CD14-positive monocyte (primary cell): ENCODE results near the gene VMP1. TPM values are rescaled to one million over a fixed set of nuclear protein-coding genes. Genes with fewer than 3 reads are reported as not detected.
"Not testable (repeated sequence)": the region's sequence is repeated elsewhere in the genome, so short reads cannot be mapped to it uniquely, and the experiment has no call there.

Experiments used
- DNase-seq, 3 donors: peaks; one replicate each; pipeline ENCODE4 v3.0.0-alpha.2; 2011 to 2022
- H2AFZ ChIP-seq: 2 replicates; pipeline ENCODE4 v1.6.0; 2012; ENCODE audit warnings: mild to moderate bottlenecking, low read depth, low read length, inconsistent platforms; ENCODE audit not compliant: insufficient read depth, poor library complexity, severe bottlenecking
- H3K27ac ChIP-seq, 2 donors: 1 replicate in 1 of 2; 2 replicates in 1 of 2; pipeline ENCODE4 v1.5.1; 2012 to 2013; ENCODE audit warnings: low read length in 2 of 2, control low read depth in 1 of 2, inconsistent platforms in 1 of 2, low read depth in 1 of 2, mild to moderate bottlenecking in 1 of 2
- H3K27me3 ChIP-seq, 2 donors: one replicate each; pipeline versions ENCODE4 v1.6.0 to v1.6.1; 2011 to 2013; ENCODE audit warnings: low read length in 2 of 2; ENCODE audit not compliant: control insufficient read depth in 2 of 2, insufficient read depth in 2 of 2
- H3K36me3 ChIP-seq, 2 donors: replicated peaks in 1 of 2; 1 replicate in 1 of 2; 2 replicates in 1 of 2; pipeline versions ENCODE4 v1.5.1 to v1.6.1; 2012 to 2013; ENCODE audit warnings: low read length in 2 of 2, control low read depth in 1 of 2, inconsistent platforms in 1 of 2, mild to moderate bottlenecking in 1 of 2; ENCODE audit not compliant: insufficient read depth in 2 of 2, control insufficient read depth in 1 of 2
- H3K4me1 ChIP-seq, 2 donors: 1 replicate in 1 of 2; 2 replicates in 1 of 2; pipeline versions ENCODE4 v1.5.1 to v1.6.1; 2012 to 2013; ENCODE audit warnings: low read length in 2 of 2, control low read depth in 1 of 2, inconsistent platforms in 1 of 2, mild to moderate bottlenecking in 1 of 2, moderate library complexity in 1 of 2; ENCODE audit not compliant: insufficient read depth in 2 of 2, control insufficient read depth in 1 of 2
- H3K4me2 ChIP-seq: replicated peaks from 2 replicates; pipeline ENCODE3; 2012; ENCODE audit warnings: low read length, moderate library complexity, mild to moderate bottlenecking; ENCODE audit not compliant: poor library complexity, severe bottlenecking; ENCODE audit errors: extremely low read depth
- H3K4me3 ChIP-seq, 3 experiments: fragments of 200-600 bp in 1 of 3; sonication (generic) in 1 of 3; replicated peaks in 1 of 3; 1 replicate in 2 of 3; 2 replicates in 1 of 3; pipeline ENCODE4 v1.5.1; 2011 to 2013; ENCODE audit warnings: low read length in 3 of 3, mild to moderate bottlenecking in 3 of 3, control low read depth in 2 of 3, low read depth in 2 of 3, inconsistent platforms in 1 of 3, moderate library complexity in 1 of 3
- H3K79me2 ChIP-seq: 2 replicates; pipeline ENCODE4 v1.6.0; 2012; ENCODE audit warnings: mild to moderate bottlenecking, control low read depth, inconsistent platforms, low read length, moderate library complexity; ENCODE audit not compliant: insufficient read depth
- H3K9ac ChIP-seq: 2 replicates; pipeline ENCODE4 v1.6.0; 2017; ENCODE audit warnings: low read length, mild to moderate bottlenecking; ENCODE audit not compliant: insufficient read depth, poor library complexity, severe bottlenecking
- H3K9me3 ChIP-seq, 2 donors: replicated peaks in 1 of 2; 1 replicate in 1 of 2; 2 replicates in 1 of 2; pipeline versions ENCODE4 v1.5.1 to v1.6.1; 2012 to 2013; ENCODE audit warnings: low read length in 2 of 2, control low read depth in 1 of 2; ENCODE audit not compliant: control insufficient read depth in 1 of 2, insufficient read depth in 1 of 2
- H4K20me1 ChIP-seq: 2 replicates; pipeline ENCODE4 v1.6.0; 2012; ENCODE audit warnings: mild to moderate bottlenecking, low read length, control low read depth, moderate library complexity; ENCODE audit not compliant: insufficient read depth
- H3K27ac Mint-ChIP-seq, 7 donors: one replicate each; pipeline ENCODE4 v1.8.0; 2020; ENCODE audit warnings: mild to moderate bottlenecking in 7 of 7, mixed read lengths in 7 of 7, moderate library complexity in 6 of 7, inconsistent platforms in 2 of 7
- H3K27me3 Mint-ChIP-seq, 3 donors: one replicate each; pipeline ENCODE4 v1.8.0; 2021 to 2022; ENCODE audit warnings: low read depth in 3 of 3, mild to moderate bottlenecking in 3 of 3, mixed read lengths in 3 of 3, moderate library complexity in 3 of 3, inconsistent platforms in 1 of 3
- H3K36me3 Mint-ChIP-seq, 2 donors: one replicate each; pipeline ENCODE4 v1.8.0; 2020; ENCODE audit warnings: mixed read lengths in 2 of 2, inconsistent platforms in 1 of 2, mild to moderate bottlenecking in 1 of 2
- H3K4me1 Mint-ChIP-seq: one replicate; pipeline ENCODE4 v1.8.0; 2020; ENCODE audit warnings: mild to moderate bottlenecking, mixed read lengths
- H3K4me3 Mint-ChIP-seq, 2 donors: one replicate each; pipeline ENCODE4 v1.8.0; 2020; ENCODE audit warnings: mild to moderate bottlenecking in 2 of 2, mixed read lengths in 2 of 2, moderate library complexity in 1 of 2
- H3K9me3 Mint-ChIP-seq, 7 donors: one replicate each; pipeline ENCODE4 v1.8.0; 2020 to 2022; ENCODE audit warnings: mixed read lengths in 7 of 7, mild to moderate bottlenecking in 6 of 7, moderate library complexity in 6 of 7, inconsistent platforms in 2 of 7
- CTCF ChIP-seq: fragments of 200-600 bp; IDR thresholded peaks from one replicate; pipeline ENCODE4 v1.8.0; 2022; ENCODE audit warnings: antibody characterized with exemption, mild to moderate bottlenecking
- WGBS: methylation state at CpG from one replicate; pipeline ENCODE4 v1.1.5; 2013; ENCODE audit warnings: missing lambda C conversion rate; ENCODE audit not compliant: insufficient coverage; 5-methylcytosine and 5-hydroxymethylcytosine counted together
- intact Hi-C, 2 donors: fragments of 100-400 bp; cut with micrococcal nuclease; formaldehyde crosslinking; loops; one replicate each; pipeline versions ENCODE4 v1.15.0 to v1.15.1; 2023
- polyA plus RNA-seq, 3 donors: library from polyadenylated mRNA; depleted of rRNA in 1 of 3; unstranded in 2 of 3; stranded (reverse) in 1 of 3; fragments of 300-500 nt in 2 of 3; fragments of >200 nt in 1 of 3; fragmentation: Illumina TruSeq in 2 of 3; gene quantifications; 1 replicate in 2 of 3; 2 replicates in 1 of 3; pipeline ENCODE4 v1.2.3, GENCODE V29; 2012 to 2021

VMP1 gene
- polyA plus RNA-seq, 3 donors: 246 to 511 (median 386) TPM

- Mint-ChIP-seq H3K4me3 (peak overlapping the region; percentile 57 to 70), H3K27ac (peak overlapping the region; percentile 95 to 98 (median 96)), H3K27me3 (peaks cover 0 to 2% (median 0%) of the 10 kb centered on the region in 3 donors), H3K4me1 (peaks cover 92% of the 10 kb centered on the region), H3K9me3 (peaks cover 0 to 2% (median 0%) of the 10 kb centered on the region in 7 donors), H3K36me3 (peaks cover 4% of the 10 kb centered on the region in 2 donors)
- peak overlapping the region in 1 of 3 experiments; percentile 64 for H3K4me3 ChIP-seq
- H3K4me1 ChIP-seq: peaks cover 87 to 100% of the 10 kb centered on the region in 2 donors
- no peak overlapping the region for H2AFZ ChIP-seq
- intact Hi-C loops: loop anchor here in 1 of 2 donors (5.0 to 10.0 kb wide), 2 partner anchors 96 to 224 kb away; no protein-coding TSS in a partner anchor
- no peaks in the 10 kb centered on the region for H3K9me3 ChIP-seq
- peak overlapping the region; percentile 91 to 95 for H3K27ac ChIP-seq
- no peaks in the 10 kb centered on the region for H4K20me1 ChIP-seq
- peak overlapping the region; percentile 70 for H3K4me2 ChIP-seq
- peak overlapping the region; percentile 39 for H3K9ac ChIP-seq
- no peaks in the 10 kb centered on the region for H3K36me3 ChIP-seq
- DNase-seq: no peak
- WGBS: no CpG with 5 or more reads among the region's 6 CpGs
- H3K79me2 ChIP-seq: peaks cover 14% of the 10 kb centered on the region
- no peak for TF ChIP-seq CTCF
- no peaks in the 10 kb centered on the region for H3K27me3 ChIP-seq
Measured at GRCh38 chr17:59848385-59848668, 140.9 kb downstream of the VMP1 start.

- Mint-ChIP-seq H3K36me3 (peaks cover 4 to 6% of the 10 kb centered on the region in 2 donors), H3K27me3 (peaks cover 0 to 2% (median 0%) of the 10 kb centered on the region in 3 donors), H3K9me3 (peaks cover 0 to 2% (median 0%) of the 10 kb centered on the region in 7 donors), H3K27ac (peak overlapping the region; percentile 95 to 98 (median 96)), H3K4me1 (peaks cover 92% of the 10 kb centered on the region), H3K4me3 (peak overlapping the region; percentile 70 to 82)
- peak overlapping the region; percentile 3 to 64 (median 11) for H3K4me3 ChIP-seq
- intact Hi-C loops: loop anchor here in 1 of 2 donors (5.0 to 10.0 kb wide), 2 partner anchors 96 to 224 kb away; no protein-coding TSS in a partner anchor
- peak; percentile 65 to 80 (median 74) for DNase-seq
- H4K20me1 ChIP-seq: no peaks in the 10 kb centered on the region
- peaks cover 89 to 100% of the 10 kb centered on the region in 2 donors for H3K4me1 ChIP-seq
- peak overlapping the region; percentile 70 for H3K4me2 ChIP-seq
- no peaks in the 10 kb centered on the region for H3K27me3 ChIP-seq
- H3K9me3 ChIP-seq: no peaks in the 10 kb centered on the region
- 0% methylated on average over 2 of the region's 7 CpGs for WGBS
- H3K79me2 ChIP-seq: peaks cover 14% of the 10 kb centered on the region
- peak overlapping the region; percentile 39 for H3K9ac ChIP-seq
- H3K36me3 ChIP-seq: no peaks in the 10 kb centered on the region
- no peak for TF ChIP-seq CTCF
- peak overlapping the region; percentile 91 to 95 for H3K27ac ChIP-seq
- peak overlapping the region; percentile 48 for H2AFZ ChIP-seq
Measured at GRCh38 chr17:59848778-59849177, 141.3 kb downstream of the VMP1 start.

- H3K27ac Mint-ChIP-seq: peak overlapping the region in 3 of 7 donors; percentile 8 to 62 (median 48)
- WGBS: 95% methylated on average over 9 of the region's 15 CpGs
- Histone ChIP-seq H3K4me1 (peaks cover 82 to 97% of the 10 kb centered on the region in 2 donors), H3K79me2 (peaks cover 14% of the 10 kb centered on the region)
- H3K27me3 Mint-ChIP-seq, H3K4me3 ChIP-seq, DNase-seq, H3K27me3 ChIP-seq, H3K36me3 Mint-ChIP-seq, H3K4me2 ChIP-seq, H3K27ac ChIP-seq, H3K4me3 Mint-ChIP-seq, intact Hi-C loops, H4K20me1 ChIP-seq, H2AFZ ChIP-seq, H3K9me3 ChIP-seq, H3K9me3 Mint-ChIP-seq, H3K36me3 ChIP-seq, H3K9ac ChIP-seq: not testable (repeated sequence)
- peaks cover 92% of the 10 kb centered on the region for H3K4me1 Mint-ChIP-seq
Measured at GRCh38 chr17:59850311-59850710, 142.9 kb downstream of the VMP1 start.
